Stimulated activated effector memory CD8-positive, alpha-beta T cell treated with anti-CD3 and anti-CD28 coated beads, Interleukin-12 subunit alpha, Interleukin-12 subunit beta, amount 100 ng/mL, for 72 hours (primary cell): ENCODE measurements around the gene TRIM2.

Source experiments
- ATAC-seq: fragments of 150-1000 bp; cut with Tn5 transposase; 2 replicates; pipeline ENCODE4 v1.10.0; 2021
- DNase-seq, 2 donors: peaks; one replicate each; pipeline ENCODE4 v3.0.0; 2021 to 2022; ENCODE audit warnings: low spot score in 2 of 2
- H3K27ac Mint-ChIP-seq: one replicate; pipeline ENCODE4 v1.8.0; 2022; ENCODE audit warnings: mild to moderate bottlenecking, mixed read lengths
- H3K36me3 Mint-ChIP-seq: one replicate; pipeline ENCODE4 v1.8.0; 2022; ENCODE audit warnings: mild to moderate bottlenecking, mixed read lengths
- H3K4me1 Mint-ChIP-seq: one replicate; pipeline ENCODE4 v1.8.0; 2022; ENCODE audit warnings: mixed read lengths
- H3K4me3 Mint-ChIP-seq: one replicate; pipeline ENCODE4 v1.8.0; 2022; ENCODE audit warnings: mild to moderate bottlenecking, mixed read lengths
- H3K9me3 Mint-ChIP-seq: one replicate; pipeline ENCODE4 v1.8.0; 2022; ENCODE audit warnings: mixed read lengths

The TRIM2 gene

GRCh38 chr4:153207567-153207966 is 3.3 kb downstream of the TRIM2 start:
- Mint-ChIP-seq H3K4me3 (no peak overlapping the region), H3K9me3 (no peaks in the 10 kb centered on the region), H3K4me1 (peaks cover 33% of the 10 kb centered on the region), H3K36me3 (no peaks in the 10 kb centered on the region), H3K27ac (no peak overlapping the region)
- DNase-seq (no peak), ATAC-seq (no peak)

GRCh38 chr4:153209410-153209809 is 5.2 kb downstream of the TRIM2 start:
- Mint-ChIP-seq H3K4me3 (no peak overlapping the region), H3K36me3 (no peaks in the 10 kb centered on the region), H3K27ac (no peak overlapping the region), H3K4me1 (peaks cover 28% of the 10 kb centered on the region), H3K9me3 (no peaks in the 10 kb centered on the region)
- DNase-seq, result no peak
- no peak for ATAC-seq

GRCh38 chr4:153210727-153211126 is 6.5 kb downstream of the TRIM2 start:
- H3K27ac Mint-ChIP-seq, result no peak overlapping the region
- H3K9me3 Mint-ChIP-seq, result no peaks in the 10 kb centered on the region
- ATAC-seq (no peak), DNase-seq (no peak)
- H3K36me3 Mint-ChIP-seq, result no peaks in the 10 kb centered on the region
- peaks cover 16% of the 10 kb centered on the region for H3K4me1 Mint-ChIP-seq
- H3K4me3 Mint-ChIP-seq, result no peak overlapping the region

GRCh38 chr4:153211986-153212728 is 7.9 kb downstream of the TRIM2 start:
- Mint-ChIP-seq H3K27ac (no peak overlapping the region), H3K36me3 (no peaks in the 10 kb centered on the region), H3K9me3 (no peaks in the 10 kb centered on the region), H3K4me1 (peaks cover 2% of the 10 kb centered on the region), H3K4me3 (no peak overlapping the region)
- ATAC-seq, result peak; percentile 37
- DNase-seq, result no peak

- H3K36me3 Mint-ChIP-seq, result no peaks in the 10 kb centered on the region
- H3K27ac Mint-ChIP-seq, result no peak overlapping the region
- peak; percentile 45 for ATAC-seq
- no peak overlapping the region for H3K4me3 Mint-ChIP-seq
- DNase-seq, result no peak
- no peaks in the 10 kb centered on the region for H3K9me3 Mint-ChIP-seq
- H3K4me1 Mint-ChIP-seq, result no peaks in the 10 kb centered on the region
Observed at GRCh38 chr4:153212736-153213135, 8.5 kb downstream of the TRIM2 start.

- Mint-ChIP-seq H3K27ac (no peak overlapping the region), H3K4me1 (no peaks in the 10 kb centered on the region), H3K36me3 (no peaks in the 10 kb centered on the region), H3K4me3 (no peak overlapping the region), H3K9me3 (no peaks in the 10 kb centered on the region)
- no peak for DNase-seq
- no peak for ATAC-seq
Observed at GRCh38 chr4:153215921-153216320, 11.7 kb downstream of the TRIM2 start.

- no peaks in the 10 kb centered on the region for H3K9me3 Mint-ChIP-seq
- H3K4me3 Mint-ChIP-seq, result no peak overlapping the region
- ATAC-seq, result no peak
- H3K36me3 Mint-ChIP-seq, result no peaks in the 10 kb centered on the region
- H3K4me1 Mint-ChIP-seq, result no peaks in the 10 kb centered on the region
- no peak overlapping the region for H3K27ac Mint-ChIP-seq
- no peak for DNase-seq
Observed at GRCh38 chr4:153216546-153216945, 12.3 kb downstream of the TRIM2 start.

- ATAC-seq (peak; percentile 25), DNase-seq (no peak)
- no peaks in the 10 kb centered on the region for H3K9me3 Mint-ChIP-seq
- H3K4me1 Mint-ChIP-seq, result no peaks in the 10 kb centered on the region
- H3K27ac Mint-ChIP-seq, result no peak overlapping the region
- no peak overlapping the region for H3K4me3 Mint-ChIP-seq
- H3K36me3 Mint-ChIP-seq, result no peaks in the 10 kb centered on the region
Observed at GRCh38 chr4:153217440-153217839, 13.2 kb downstream of the TRIM2 start.

GRCh38 chr4:153218961-153219360 is 14.7 kb downstream of the TRIM2 start:
- Mint-ChIP-seq H3K9me3 (no peaks in the 10 kb centered on the region), H3K36me3 (no peaks in the 10 kb centered on the region), H3K27ac (no peak overlapping the region), H3K4me1 (no peaks in the 10 kb centered on the region), H3K4me3 (no peak overlapping the region)
- ATAC-seq (no peak), DNase-seq (no peak)

GRCh38 chr4:153220682-153221395 is 16.6 kb downstream of the TRIM2 start:
- ATAC-seq (no peak), DNase-seq (no peak)
- Mint-ChIP-seq H3K27ac (no peak overlapping the region), H3K4me3 (no peak overlapping the region), H3K9me3 (no peaks in the 10 kb centered on the region), H3K4me1 (no peaks in the 10 kb centered on the region), H3K36me3 (no peaks in the 10 kb centered on the region)

- Mint-ChIP-seq H3K9me3 (no peaks in the 10 kb centered on the region), H3K27ac (no peak overlapping the region), H3K4me1 (no peaks in the 10 kb centered on the region), H3K4me3 (peak overlapping the region; percentile 69), H3K36me3 (no peaks in the 10 kb centered on the region)
- no peak for DNase-seq
- peak; percentile 87 for ATAC-seq
Observed at GRCh38 chr4:153221783-153222706, 17.8 kb downstream of the TRIM2 start.

GRCh38 chr4:153222707-153223426 is 18.6 kb downstream of the TRIM2 start:
- H3K36me3 Mint-ChIP-seq, result no peaks in the 10 kb centered on the region
- peak; percentile 68 for ATAC-seq
- H3K4me1 Mint-ChIP-seq, result no peaks in the 10 kb centered on the region
- H3K4me3 Mint-ChIP-seq, result peak overlapping the region; percentile 69
- no peak overlapping the region for H3K27ac Mint-ChIP-seq
- no peaks in the 10 kb centered on the region for H3K9me3 Mint-ChIP-seq
- no peak for DNase-seq

GRCh38 chr4:153223427-153223801 is 19.2 kb downstream of the TRIM2 start:
- Mint-ChIP-seq H3K4me1 (no peaks in the 10 kb centered on the region), H3K4me3 (peak overlapping the region; percentile 69), H3K27ac (no peak overlapping the region), H3K9me3 (no peaks in the 10 kb centered on the region), H3K36me3 (no peaks in the 10 kb centered on the region)
- DNase-seq (no peak), ATAC-seq (no peak)

- DNase-seq, result no peak
- Mint-ChIP-seq H3K4me1 (no peaks in the 10 kb centered on the region), H3K9me3 (no peaks in the 10 kb centered on the region), H3K27ac (no peak overlapping the region), H3K36me3 (no peaks in the 10 kb centered on the region), H3K4me3 (peak overlapping the region; percentile 69)
- no peak for ATAC-seq
Observed at GRCh38 chr4:153223930-153224329, 19.7 kb downstream of the TRIM2 start.

GRCh38 chr4:153224474-153224873 is 20.2 kb downstream of the TRIM2 start:
- Mint-ChIP-seq H3K36me3 (no peaks in the 10 kb centered on the region), H3K4me3 (no peak overlapping the region), H3K4me1 (no peaks in the 10 kb centered on the region), H3K9me3 (no peaks in the 10 kb centered on the region), H3K27ac (no peak overlapping the region)
- ATAC-seq (no peak), DNase-seq (no peak)
